ENCODE data around the gene COX4I1.

Gene COX4I1

DNA sequence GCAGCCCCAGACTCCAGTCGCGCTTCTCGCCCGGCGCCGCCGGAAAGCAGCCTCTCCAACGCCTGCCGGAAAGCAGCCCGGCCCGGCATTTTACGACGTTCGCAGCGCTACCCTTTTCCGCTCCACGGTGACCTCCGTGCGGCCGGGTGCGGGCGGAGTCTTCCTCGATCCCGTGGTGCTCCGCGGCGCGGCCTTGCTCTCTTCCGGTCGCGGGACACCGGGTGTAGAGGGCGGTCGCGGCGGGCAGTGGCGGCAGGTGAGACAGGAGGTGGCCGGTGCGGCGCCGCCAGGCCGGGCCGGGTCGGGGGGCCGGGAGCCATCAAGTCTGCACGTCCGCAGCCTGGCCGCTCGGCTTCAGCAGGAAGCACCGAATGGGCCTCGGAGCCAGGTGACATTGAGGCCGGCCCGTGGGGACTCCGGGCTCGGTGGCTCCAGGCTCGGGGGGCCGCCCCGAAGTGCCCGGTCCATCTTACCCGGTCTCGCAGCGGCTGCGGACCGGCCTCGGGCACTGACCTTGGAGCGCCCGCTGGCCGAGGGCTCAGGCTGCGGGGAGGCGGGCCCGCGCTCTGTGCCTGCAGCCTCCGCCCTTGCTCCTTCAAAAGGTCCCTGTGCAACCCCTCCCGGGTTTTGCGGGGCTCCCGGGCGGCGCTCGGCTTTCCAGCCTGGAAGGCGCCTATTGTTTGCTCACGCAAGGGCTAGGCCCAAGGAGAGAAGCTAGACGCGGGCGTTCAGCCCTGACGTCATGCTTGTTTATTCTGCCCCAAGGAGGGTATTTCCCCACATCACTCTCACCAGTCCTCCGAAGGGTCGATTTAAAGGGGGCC, at the start of gene COX4I1, which contains the start of gene EMC8:
Gene COX4I1 (plus strand): TSS at position 199 of the 824 bp plus-strand sequence. CDS start 1,511 bp downstream, outside the sequence.
Gene EMC8 (minus strand): TSS at position 48 of the 824 bp plus-strand sequence. CDS start 249 bp downstream, outside the sequence.
- DNase-seq (ENCODE audit: low read depth in 3 of 3, low spot score in 1 of 3), result peak; percentile 70 to 88 (median 77)

DNA sequence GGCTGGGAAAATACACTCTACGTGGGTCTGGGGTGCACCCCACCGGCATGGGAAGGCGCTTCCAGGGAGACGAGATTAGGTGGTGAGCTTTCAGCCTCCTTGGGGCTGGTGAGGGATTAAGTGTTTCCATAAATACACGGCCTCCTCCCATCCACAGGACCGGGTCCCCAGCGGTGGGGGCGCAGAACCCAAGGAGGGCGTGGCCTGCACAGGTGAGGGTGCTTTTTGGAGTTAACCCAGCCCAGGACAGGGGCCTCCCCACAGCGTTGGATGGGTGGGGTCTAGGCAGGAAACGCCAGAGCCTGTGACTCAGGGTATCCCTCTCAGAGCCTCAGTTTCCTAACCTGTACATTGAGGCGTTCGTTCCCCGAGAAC, 49.7 kb upstream of the COX4I1 start:
- DNase-seq (ENCODE audit: low read depth in 3 of 3, low spot score in 1 of 3), result no peak

- no peak for DNase-seq (ENCODE audit: low read depth in 3 of 3, low spot score in 1 of 3)
Observed at GRCh38 chr16:85750146-85750826, 49.2 kb upstream of the COX4I1 start.

DNA sequence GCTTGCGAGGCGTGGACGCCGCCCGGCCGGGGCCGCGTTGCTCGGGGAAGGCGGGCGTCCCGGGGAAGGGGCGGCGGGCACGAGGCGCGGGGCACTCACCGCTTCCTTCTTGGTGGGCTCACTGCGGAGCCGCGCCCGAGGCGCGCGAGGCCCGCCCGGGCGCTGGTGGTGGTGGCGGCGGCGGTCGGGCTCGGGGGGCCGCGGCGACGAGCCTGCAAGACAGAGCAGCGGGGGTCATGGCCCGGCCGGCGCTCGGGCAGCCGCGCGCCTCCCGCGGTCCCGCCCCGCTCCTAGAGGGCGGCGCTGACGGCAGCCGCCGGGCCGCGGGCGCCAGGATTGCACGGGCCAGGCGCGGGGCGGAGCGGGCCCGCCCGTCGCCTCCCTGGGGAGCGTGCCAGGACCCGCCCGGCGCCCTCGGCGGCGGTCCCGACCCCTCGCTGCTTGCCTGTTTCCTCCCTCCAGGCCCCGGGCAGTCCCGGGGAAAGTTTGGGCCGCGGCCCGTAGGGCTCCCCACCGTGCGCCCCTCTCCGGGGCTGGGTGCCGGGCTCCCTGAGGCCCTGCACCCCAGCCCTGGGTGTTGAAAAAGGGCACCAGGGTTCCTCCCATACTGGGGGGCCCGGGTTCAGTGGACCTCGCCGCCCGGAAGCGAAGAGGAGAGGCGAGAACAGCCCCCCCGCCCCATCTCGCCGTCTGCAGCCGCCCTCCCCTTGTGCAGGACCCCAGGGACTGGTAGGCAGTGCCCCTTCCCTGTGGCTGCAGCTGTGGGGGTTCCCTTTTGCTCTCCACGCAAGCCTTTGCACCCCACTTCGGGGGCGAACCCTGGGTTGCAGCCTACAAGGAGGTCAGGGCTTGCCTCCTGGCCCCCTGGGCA, 48.4 kb upstream of the COX4I1 start, which contains the start of gene C16orf74:
Gene C16orf74 (minus strand): TSS at position 270 of the 871 bp plus-strand sequence. CDS start 15,879 bp downstream, outside the sequence.
- DNase-seq (ENCODE audit: low read depth in 3 of 3, low spot score in 1 of 3), result no peak

- no peak for DNase-seq (ENCODE audit: low read depth in 3 of 3, low spot score in 1 of 3)
Observed at GRCh38 chr16:85751698-85752501, 47.6 kb upstream of the COX4I1 start.

DNA sequence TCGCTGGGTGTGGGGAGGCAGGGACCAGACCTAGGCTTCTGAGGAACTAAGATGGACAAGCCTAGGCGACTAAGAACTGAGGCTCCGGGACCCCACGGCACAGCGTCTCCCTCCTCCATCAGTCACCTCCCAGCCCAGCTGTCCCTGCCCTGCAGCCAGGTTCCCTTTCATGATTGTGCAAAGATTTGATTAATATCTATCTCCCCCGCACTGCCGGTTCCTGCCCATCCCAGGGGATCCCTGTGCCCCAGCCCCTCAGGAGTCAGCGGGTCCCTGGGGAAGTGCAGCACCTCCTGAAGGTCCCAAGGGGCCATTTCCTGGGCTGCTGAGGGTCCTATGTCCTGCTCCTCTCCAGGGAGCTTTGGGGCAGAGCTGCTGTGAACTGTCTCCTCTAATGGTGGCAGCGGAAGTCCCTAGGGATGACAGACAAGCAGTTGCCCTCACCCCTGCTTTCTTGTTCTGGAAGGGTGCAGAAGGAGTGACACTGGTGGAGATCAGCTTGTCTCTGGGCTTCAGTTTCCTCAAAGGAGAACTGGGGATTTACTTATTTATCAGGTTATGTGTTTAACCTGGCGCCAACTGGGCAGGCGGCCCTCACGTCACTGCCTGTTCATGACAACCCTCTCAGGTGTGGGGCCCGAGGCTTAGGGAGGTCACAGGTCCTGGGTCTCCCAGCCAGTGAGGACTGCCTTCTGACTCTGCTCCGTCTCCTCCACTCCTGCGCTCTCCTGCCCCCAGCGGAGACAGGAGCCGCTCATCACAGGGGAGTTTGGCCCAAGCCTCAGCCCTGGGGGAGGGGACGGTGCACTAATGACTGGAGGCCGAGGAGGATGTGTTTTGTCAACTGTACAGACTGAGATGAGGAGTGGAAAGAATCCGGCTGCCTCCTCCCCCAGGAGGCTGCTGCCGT, 46.7 kb upstream of the COX4I1 start:
- DNase-seq (ENCODE audit: low read depth in 3 of 3, low spot score in 1 of 3), result no peak

- no peak for DNase-seq (ENCODE audit: low read depth in 3 of 3, low spot score in 1 of 3)
Observed at GRCh38 chr16:85753559-85753958, 45.9 kb upstream of the COX4I1 start.

GRCh38 chr16:85753976-85754375, 45.5 kb upstream of the COX4I1 start:
- no peak for DNase-seq (ENCODE audit: low read depth in 3 of 3, low spot score in 1 of 3)

GRCh38 chr16:85754413-85754812, 45.1 kb upstream of the COX4I1 start:
- no peak for DNase-seq (ENCODE audit: low read depth in 3 of 3, low spot score in 1 of 3)

DNA sequence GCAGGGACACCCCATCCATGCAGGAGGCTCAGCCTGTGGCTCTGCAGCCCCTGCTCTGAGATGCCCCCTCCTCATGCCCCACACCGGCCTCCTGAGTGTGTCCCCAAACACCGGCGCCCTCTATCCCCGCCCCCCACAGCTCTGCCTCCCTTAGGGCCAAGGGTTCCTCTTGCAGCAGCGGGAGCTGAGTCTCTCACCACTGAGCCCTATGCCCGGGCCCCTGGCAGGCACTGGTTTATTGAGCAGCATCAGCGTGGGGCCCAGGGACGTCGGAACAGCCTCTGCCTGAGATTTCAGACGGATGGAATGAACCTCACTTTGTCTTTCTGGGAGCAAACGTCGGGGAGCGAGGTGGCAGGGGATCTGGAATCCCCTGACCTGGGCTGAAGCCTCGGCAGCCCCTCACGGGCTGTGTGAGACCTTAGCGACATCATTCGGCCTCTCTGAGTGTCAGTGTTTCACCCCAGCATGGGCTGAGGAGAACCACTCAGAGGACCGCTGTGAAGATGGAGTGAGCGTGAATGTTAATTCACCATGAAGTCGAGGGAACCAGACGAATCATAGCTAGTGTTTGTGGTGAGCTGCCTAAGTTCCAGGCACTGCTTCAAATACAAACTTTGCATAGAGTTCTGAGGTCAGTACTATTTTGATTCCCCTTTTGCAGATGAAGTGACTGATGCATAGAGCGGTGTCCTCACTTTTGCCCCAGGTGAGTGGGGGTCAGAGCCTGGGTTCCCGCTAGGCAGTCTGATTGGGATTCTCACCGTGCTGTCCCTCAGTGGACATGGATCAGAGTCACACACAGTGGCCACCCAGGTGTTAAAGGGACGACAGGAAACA, 43.3 kb upstream of the COX4I1 start:
- no peak for DNase-seq (ENCODE audit: low read depth in 3 of 3, low spot score in 1 of 3)

- DNase-seq (ENCODE audit: low read depth in 3 of 3, low spot score in 1 of 3), result no peak
Observed at GRCh38 chr16:85757341-85757822, 42.1 kb upstream of the COX4I1 start.

- no peak for DNase-seq (ENCODE audit: low read depth in 3 of 3, low spot score in 1 of 3)
Observed at GRCh38 chr16:85759136-85759535, 40.4 kb upstream of the COX4I1 start.

DNA sequence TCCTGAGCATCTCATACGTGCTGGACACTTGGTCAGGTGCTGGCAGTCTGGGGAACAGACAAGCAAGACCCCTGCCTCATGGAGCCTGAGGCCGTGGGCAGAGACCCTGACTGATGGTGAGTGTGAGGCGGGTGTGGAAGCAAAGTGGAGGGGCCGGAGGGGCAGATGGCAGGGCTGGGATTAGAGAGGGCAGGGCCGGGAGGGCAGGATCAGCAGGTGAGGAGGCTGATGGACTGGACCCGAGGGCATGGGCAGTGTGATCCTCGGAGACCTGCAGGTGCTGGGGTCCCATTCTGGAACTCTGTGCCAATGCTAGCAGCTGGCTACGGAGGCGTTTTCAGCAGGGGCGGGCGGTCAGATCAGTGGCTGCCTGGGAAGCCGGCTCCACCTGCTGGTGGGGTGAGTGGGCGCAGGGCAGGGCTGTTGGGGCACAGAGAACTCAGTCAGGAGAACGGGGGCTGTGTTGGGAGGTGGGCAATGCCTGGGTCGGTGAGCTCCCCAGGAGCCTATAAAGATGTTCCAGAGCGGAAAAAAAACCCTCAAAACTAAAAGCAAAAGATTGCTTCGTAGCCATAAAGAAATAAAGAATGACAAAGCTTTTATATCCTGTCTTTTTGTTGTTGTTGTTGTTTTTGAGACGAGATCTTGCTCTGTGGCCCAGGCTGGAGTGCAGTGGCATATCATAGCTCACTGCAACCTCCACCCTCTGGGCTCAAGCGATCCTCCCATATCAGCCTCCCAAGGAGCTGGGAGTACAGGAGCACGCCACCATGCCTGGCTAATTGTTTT, 39.7 kb upstream of the COX4I1 start:
- no peak for DNase-seq (ENCODE audit: low read depth in 3 of 3, low spot score in 1 of 3)

DNA sequence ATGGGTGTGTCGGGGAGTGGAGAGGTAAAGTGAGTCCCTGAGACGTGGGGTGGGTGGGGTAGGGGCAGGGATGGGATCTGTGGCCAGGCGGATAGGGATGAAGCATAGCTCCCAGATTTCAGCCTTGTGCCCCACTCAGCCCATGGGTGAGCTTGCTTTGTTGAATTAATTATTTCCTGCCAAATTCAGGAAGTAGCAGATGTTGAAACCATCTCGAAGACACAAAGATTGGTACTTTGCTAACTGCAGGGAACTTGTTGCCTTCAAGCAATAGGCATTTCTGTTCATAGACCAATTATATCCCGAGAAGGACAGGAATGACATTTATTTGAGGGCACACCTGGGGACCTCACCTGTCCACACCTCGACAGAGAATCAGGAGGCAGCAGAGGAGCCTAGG, 37.6 kb upstream of the COX4I1 start:
- DNase-seq (ENCODE audit: low read depth in 3 of 3, low spot score in 1 of 3), result no peak

GRCh38 chr16:85762970-85763369, 36.5 kb upstream of the COX4I1 start:
- no peak for DNase-seq (ENCODE audit: low read depth in 3 of 3, low spot score in 1 of 3)

GRCh38 chr16:85763616-85764015, 35.9 kb upstream of the COX4I1 start:
- no peak for DNase-seq (ENCODE audit: low read depth in 3 of 3, low spot score in 1 of 3)

DNA sequence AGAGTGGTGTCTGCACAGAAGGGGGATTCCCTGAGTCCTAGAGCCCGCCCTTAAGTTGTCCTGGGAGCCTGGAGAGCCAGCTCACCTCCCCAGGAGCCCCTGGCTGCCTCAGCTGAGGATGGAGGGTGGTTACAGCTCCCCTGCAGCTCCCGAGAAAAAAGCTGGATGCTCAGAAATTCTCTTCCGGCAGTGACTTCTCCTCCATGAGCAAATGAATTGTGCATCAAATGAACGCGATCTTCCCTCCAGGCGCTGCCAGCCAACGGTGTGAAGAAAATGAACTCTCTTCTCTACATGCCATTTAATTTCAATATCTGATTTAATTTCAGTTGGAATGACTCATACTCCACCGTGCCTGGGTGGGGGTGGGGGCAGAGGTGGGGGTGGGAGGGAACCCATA, 34.3 kb upstream of the COX4I1 start:
- DNase-seq (ENCODE audit: low read depth in 3 of 3, low spot score in 1 of 3), result no peak

GRCh38 chr16:85765767-85766166, 33.7 kb upstream of the COX4I1 start:
- DNase-seq (ENCODE audit: low read depth in 3 of 3, low spot score in 1 of 3), result no peak

Measured in stimulated activated CD4-positive, alpha-beta T cell treated with anti-CD3 and anti-CD28 coated beads, TNF-alpha, amount 100 ng/mL, for 1 hour (primary cell).